ENCODE measurements around the gene CLCA2.

The CLCA2 gene

GRCh38 chr1:86472152-86472551, 48.2 kb downstream of the CLCA2 start:
- no peaks in the 10 kb centered on the region for H3K9me3 ChIP-seq (ENCODE audit: control insufficient read depth, insufficient read depth, low read length)
- no peaks in the 10 kb centered on the region for H3K4me1 ChIP-seq (ENCODE audit: control insufficient read depth, insufficient read depth, low read length)
- H3K4me3 ChIP-seq (ENCODE audit: low read length) = no peak overlapping the region
- H3K36me3 ChIP-seq (ENCODE audit: control insufficient read depth, insufficient read depth, low read length) = no peaks in the 10 kb centered on the region
- DNase-seq (ENCODE audit: low read depth, low spot score) = no peak
- no peaks in the 10 kb centered on the region for H3K27me3 ChIP-seq (ENCODE audit: control insufficient read depth, insufficient read depth, low read length)
- WGBS (ENCODE audit: insufficient coverage, insufficient read length) = no CpG with 5 or more reads among the region's 4 CpGs
- H3K27ac ChIP-seq (ENCODE audit: low read length) = no peak overlapping the region

- Histone ChIP-seq H3K36me3 (ENCODE audit: control insufficient read depth, insufficient read depth, low read length) (no peaks in the 10 kb centered on the region), H3K4me1 (ENCODE audit: control insufficient read depth, insufficient read depth, low read length) (no peaks in the 10 kb centered on the region), H3K27ac (ENCODE audit: low read length) (no peak overlapping the region), H3K27me3 (ENCODE audit: control insufficient read depth, insufficient read depth, low read length) (no peaks in the 10 kb centered on the region), H3K4me3 (ENCODE audit: low read length) (no peak overlapping the region), H3K9me3 (ENCODE audit: control insufficient read depth, insufficient read depth, low read length) (no peaks in the 10 kb centered on the region)
- WGBS (ENCODE audit: insufficient coverage, insufficient read length) = no CpG with 5 or more reads among the region's 3 CpGs
- DNase-seq (ENCODE audit: low read depth, low spot score) = no peak
Measured at GRCh38 chr1:86472767-86473166, 48.8 kb downstream of the CLCA2 start.

- Histone ChIP-seq H3K27me3 (ENCODE audit: control insufficient read depth, insufficient read depth, low read length) (no peaks in the 10 kb centered on the region), H3K9me3 (ENCODE audit: control insufficient read depth, insufficient read depth, low read length) (no peaks in the 10 kb centered on the region), H3K4me3 (ENCODE audit: low read length) (no peak overlapping the region), H3K4me1 (ENCODE audit: control insufficient read depth, insufficient read depth, low read length) (no peaks in the 10 kb centered on the region), H3K27ac (ENCODE audit: low read length) (no peak overlapping the region), H3K36me3 (ENCODE audit: control insufficient read depth, insufficient read depth, low read length) (no peaks in the 10 kb centered on the region)
- DNase-seq (ENCODE audit: low read depth, low spot score) = no peak
- WGBS (ENCODE audit: insufficient coverage, insufficient read length) = no CpG with 5 or more reads among the region's 4 CpGs
Measured at GRCh38 chr1:86477256-86477655, 53.3 kb downstream of the CLCA2 start.

DNA sequence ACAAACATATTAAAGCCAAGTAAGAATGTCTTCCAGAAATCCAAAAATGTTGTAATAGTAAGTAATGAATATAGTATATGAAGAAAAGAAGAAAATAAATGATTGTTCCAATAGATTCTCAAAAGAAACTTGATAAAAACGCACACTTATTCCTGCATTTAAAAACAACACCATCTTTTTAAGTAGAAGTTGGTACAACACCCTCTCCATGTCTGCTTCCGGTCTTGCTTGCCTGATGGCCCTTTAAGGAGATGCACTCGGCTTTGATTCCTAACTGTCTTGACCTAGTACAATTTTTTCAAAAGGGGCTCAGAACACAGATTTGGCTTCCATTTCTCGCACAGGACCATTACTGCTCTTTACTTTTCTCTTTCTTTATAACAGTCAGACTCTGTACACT, 53.7 kb downstream of the CLCA2 start:
- no CpG with 5 or more reads among the region's 4 CpGs for WGBS (ENCODE audit: insufficient coverage, insufficient read length)
- Histone ChIP-seq H3K9me3 (ENCODE audit: control insufficient read depth, insufficient read depth, low read length) (no peaks in the 10 kb centered on the region), H3K27ac (ENCODE audit: low read length) (no peak overlapping the region), H3K4me1 (ENCODE audit: control insufficient read depth, insufficient read depth, low read length) (no peaks in the 10 kb centered on the region), H3K4me3 (ENCODE audit: low read length) (no peak overlapping the region), H3K27me3 (ENCODE audit: control insufficient read depth, insufficient read depth, low read length) (no peaks in the 10 kb centered on the region), H3K36me3 (ENCODE audit: control insufficient read depth, insufficient read depth, low read length) (no peaks in the 10 kb centered on the region)
- DNase-seq (ENCODE audit: low read depth, low spot score) = no peak

GRCh38 chr1:86478416-86479156, 54.6 kb downstream of the CLCA2 start:
- no peaks in the 10 kb centered on the region for H3K4me1 ChIP-seq (ENCODE audit: control insufficient read depth, insufficient read depth, low read length)
- no peaks in the 10 kb centered on the region for H3K36me3 ChIP-seq (ENCODE audit: control insufficient read depth, insufficient read depth, low read length)
- H3K4me3 ChIP-seq (ENCODE audit: low read length) = no peak overlapping the region
- DNase-seq (ENCODE audit: low read depth, low spot score) = no peak
- H3K27me3 ChIP-seq (ENCODE audit: control insufficient read depth, insufficient read depth, low read length) = no peaks in the 10 kb centered on the region
- no peak overlapping the region for H3K27ac ChIP-seq (ENCODE audit: low read length)
- H3K9me3 ChIP-seq (ENCODE audit: control insufficient read depth, insufficient read depth, low read length) = no peaks in the 10 kb centered on the region
- WGBS (ENCODE audit: insufficient coverage, insufficient read length) = no CpG with 5 or more reads among the region's 5 CpGs

GRCh38 chr1:86481966-86482365, 58.0 kb downstream of the CLCA2 start:
- Histone ChIP-seq H3K4me3 (ENCODE audit: low read length) (no peak overlapping the region), H3K9me3 (ENCODE audit: control insufficient read depth, insufficient read depth, low read length) (no peaks in the 10 kb centered on the region), H3K27me3 (ENCODE audit: control insufficient read depth, insufficient read depth, low read length) (no peaks in the 10 kb centered on the region), H3K36me3 (ENCODE audit: control insufficient read depth, insufficient read depth, low read length) (no peaks in the 10 kb centered on the region), H3K27ac (ENCODE audit: low read length) (no peak overlapping the region), H3K4me1 (ENCODE audit: control insufficient read depth, insufficient read depth, low read length) (no peaks in the 10 kb centered on the region)
- WGBS (ENCODE audit: insufficient coverage, insufficient read length) = no CpG with 5 or more reads among the region's 4 CpGs
- DNase-seq (ENCODE audit: low read depth, low spot score) = no peak

- DNase-seq (ENCODE audit: low read depth, low spot score) = no peak
- Histone ChIP-seq H3K27ac (ENCODE audit: low read length) (no peak overlapping the region), H3K9me3 (ENCODE audit: control insufficient read depth, insufficient read depth, low read length) (no peaks in the 10 kb centered on the region), H3K4me1 (ENCODE audit: control insufficient read depth, insufficient read depth, low read length) (no peaks in the 10 kb centered on the region), H3K4me3 (ENCODE audit: low read length) (no peak overlapping the region), H3K36me3 (ENCODE audit: control insufficient read depth, insufficient read depth, low read length) (no peaks in the 10 kb centered on the region), H3K27me3 (ENCODE audit: control insufficient read depth, insufficient read depth, low read length) (no peaks in the 10 kb centered on the region)
- no CpG with 5 or more reads among the region's 4 CpGs for WGBS (ENCODE audit: insufficient coverage, insufficient read length)
Measured at GRCh38 chr1:86487131-86487810, 63.3 kb downstream of the CLCA2 start.

DNA sequence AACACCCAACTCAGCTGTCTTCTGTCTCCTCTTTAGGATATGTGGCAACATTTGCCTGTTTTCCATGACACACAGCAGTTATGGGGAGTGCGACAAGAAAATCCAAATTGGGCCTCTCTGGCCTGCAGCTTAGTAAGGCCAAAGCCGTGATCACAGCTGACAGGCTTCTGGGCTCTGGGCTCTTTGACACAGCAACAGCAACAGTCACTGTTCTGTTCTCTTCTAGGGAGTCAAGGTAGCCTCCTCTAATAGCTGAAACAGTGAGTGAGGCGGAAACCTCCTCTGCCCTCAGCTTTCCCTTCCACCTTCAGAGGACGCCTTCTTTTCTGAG, 63.8 kb downstream of the CLCA2 start:
- Histone ChIP-seq H3K27ac (ENCODE audit: low read length) (no peak overlapping the region), H3K36me3 (ENCODE audit: control insufficient read depth, insufficient read depth, low read length) (no peaks in the 10 kb centered on the region), H3K4me1 (ENCODE audit: control insufficient read depth, insufficient read depth, low read length) (no peaks in the 10 kb centered on the region), H3K9me3 (ENCODE audit: control insufficient read depth, insufficient read depth, low read length) (no peaks in the 10 kb centered on the region), H3K4me3 (ENCODE audit: low read length) (no peak overlapping the region), H3K27me3 (ENCODE audit: control insufficient read depth, insufficient read depth, low read length) (no peaks in the 10 kb centered on the region)
- WGBS (ENCODE audit: insufficient coverage, insufficient read length) = no CpG with 5 or more reads among the region's 4 CpGs
- no peak for DNase-seq (ENCODE audit: low read depth, low spot score)

DNA sequence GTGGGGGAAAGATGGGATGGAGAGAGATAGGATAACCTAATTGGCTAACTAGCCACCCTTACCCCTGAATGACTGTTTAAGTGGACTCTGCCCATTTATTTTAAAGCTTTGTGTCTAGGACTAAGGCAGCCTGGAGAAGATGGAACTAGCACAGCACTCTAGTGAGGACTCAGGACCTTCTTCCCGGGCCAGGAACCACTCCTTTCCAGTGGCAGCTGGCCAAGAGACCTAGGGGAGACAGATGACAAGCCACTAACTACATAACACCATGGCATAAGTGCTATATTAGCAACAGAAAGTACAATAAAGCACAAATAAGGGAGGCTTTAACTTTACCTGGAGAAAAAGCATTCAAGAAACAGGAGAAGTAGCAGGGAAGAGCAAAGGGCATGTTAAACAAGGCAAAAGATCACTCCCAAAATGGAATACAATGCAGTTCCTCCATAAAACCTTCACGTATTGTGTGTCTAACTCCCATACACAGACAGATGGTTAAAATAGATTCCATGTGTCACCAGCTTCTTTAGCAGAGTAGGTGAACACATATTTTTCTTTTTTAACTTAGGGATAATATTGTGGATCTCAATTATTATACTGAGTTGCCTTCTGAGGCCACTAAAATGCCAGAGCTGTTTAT, 65.4 kb downstream of the CLCA2 start:
- Histone ChIP-seq H3K9me3 (ENCODE audit: control insufficient read depth, insufficient read depth, low read length) (no peaks in the 10 kb centered on the region), H3K4me3 (ENCODE audit: low read length) (no peak overlapping the region), H3K4me1 (ENCODE audit: control insufficient read depth, insufficient read depth, low read length) (no peaks in the 10 kb centered on the region), H3K27ac (ENCODE audit: low read length) (no peak overlapping the region), H3K36me3 (ENCODE audit: control insufficient read depth, insufficient read depth, low read length) (no peaks in the 10 kb centered on the region), H3K27me3 (ENCODE audit: control insufficient read depth, insufficient read depth, low read length) (no peaks in the 10 kb centered on the region)
- WGBS (ENCODE audit: insufficient coverage, insufficient read length) = no CpG with 5 or more reads among the region's 2 CpGs
- no peak for DNase-seq (ENCODE audit: low read depth, low spot score)

DNA sequence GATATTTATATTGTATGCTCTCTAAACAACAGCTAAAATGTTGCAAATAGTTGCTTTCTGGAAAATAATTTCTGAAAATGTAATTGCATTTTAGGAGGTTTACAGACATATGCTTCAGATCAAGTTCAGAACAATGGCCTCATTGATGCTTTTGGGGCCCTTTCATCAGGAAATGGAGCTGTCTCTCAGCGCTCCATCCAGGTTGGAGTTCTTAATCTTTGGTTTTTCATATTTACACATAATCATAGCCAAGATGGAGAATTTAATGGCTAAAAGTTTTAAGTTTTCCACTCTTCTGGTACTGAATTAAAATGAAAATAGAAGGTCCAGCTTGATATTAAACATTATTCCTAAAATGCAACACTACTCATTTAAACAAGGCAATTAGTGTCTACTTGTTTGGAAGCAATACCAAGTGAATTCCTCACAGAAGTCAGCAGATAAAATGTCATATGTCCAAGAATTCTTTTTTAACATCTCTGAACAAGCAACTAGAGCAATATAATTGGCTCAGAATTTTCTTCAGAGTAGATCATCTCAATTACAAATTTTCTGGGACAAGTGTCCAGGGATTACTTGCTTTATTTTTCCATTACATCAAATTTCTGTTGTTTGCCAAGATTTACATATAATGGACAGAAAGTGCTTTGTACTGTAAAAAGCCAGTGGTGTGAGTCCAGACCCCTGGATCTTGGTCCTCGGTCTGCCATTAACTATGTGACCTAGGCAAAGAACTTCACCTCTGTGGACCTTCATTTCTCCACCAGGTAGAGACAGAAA, 67.4 kb downstream of the CLCA2 start:
- no peaks in the 10 kb centered on the region for H3K27me3 ChIP-seq (ENCODE audit: control insufficient read depth, insufficient read depth, low read length)
- no peak for DNase-seq (ENCODE audit: low read depth, low spot score)
- H3K4me3 ChIP-seq (ENCODE audit: low read length) = no peak overlapping the region
- WGBS (ENCODE audit: insufficient coverage, insufficient read length) = no CpG with 5 or more reads among the region's 2 CpGs
- H3K4me1 ChIP-seq (ENCODE audit: control insufficient read depth, insufficient read depth, low read length) = no peaks in the 10 kb centered on the region
- no peaks in the 10 kb centered on the region for H3K36me3 ChIP-seq (ENCODE audit: control insufficient read depth, insufficient read depth, low read length)
- no peaks in the 10 kb centered on the region for H3K9me3 ChIP-seq (ENCODE audit: control insufficient read depth, insufficient read depth, low read length)
- H3K27ac ChIP-seq (ENCODE audit: low read length) = no peak overlapping the region

All from iPS DF 6.9 (cell line).